Medulla oblongata (tissue), 1 donor: ENCODE measurements around the gene AP5Z1.

Experiments
- DNase-seq: peaks from one replicate; pipeline ENCODE4 v3.0.0-alpha.2; 2015; ENCODE audit errors: extremely low spot score

The AP5Z1 gene

GRCh38 chr7:4840079-4840501 lies 64.7 kb downstream of the AP5Z1 start:
- no peak for DNase-seq
